Measurements from ENCODE around the gene SIPA1L3. TPM values are rescaled to one million over a fixed set of nuclear protein-coding genes. Genes with fewer than 3 reads are reported as not detected.

The SIPA1L3 gene
- total RNA-seq, 6 donors from 2014 or later, result 57.3 to 91.6 (median 69.4) TPM

GRCh38 chr19:38184815-38185214 lies 277.8 kb downstream of the SIPA1L3 start:
- TF ChIP-seq CTCF (IDR thresholded peaks at IDR 0.05) (no peak), EP300 (IDR thresholded peaks at IDR 0.05) (no peak)
- Histone ChIP-seq H3K27me3 (no peaks in the 10 kb centered on the region), H3K9me3 (peaks cover 0 to 10% (median 5%) of the 10 kb centered on the region in 4 donors), H3K36me3 (peaks cover 0 to 37% (median 13%) of the 10 kb centered on the region in 4 donors), H3K4me3 (no peak overlapping the region), H3K27ac (no peak overlapping the region), H3K4me1 (no peaks in the 10 kb centered on the region)
- WGBS, 2 donors, result 91 to 92% methylated on average over 9 of the region's 9 CpGs
- DNase-seq (no peak), ATAC-seq (ENCODE audit: low FRiP score in 2 of 2) (peak in 1 of 2 donors; percentile 19)

GRCh38 chr19:38185562-38185961 lies 278.6 kb downstream of the SIPA1L3 start:
- H3K27me3 ChIP-seq, result no peaks in the 10 kb centered on the region
- WGBS, 2 donors, result 91 to 93% methylated on average over 10 of the region's 10 CpGs
- DNase-seq, result no peak
- ATAC-seq (ENCODE audit: low FRiP score in 2 of 2), result no peak
- H3K36me3 ChIP-seq, result peaks cover 0 to 32% (median 13%) of the 10 kb centered on the region in 4 donors
- H3K4me1 ChIP-seq, result no peaks in the 10 kb centered on the region
- no peak overlapping the region for H3K27ac ChIP-seq
- peaks cover 0 to 4% (median under 1%) of the 10 kb centered on the region in 4 donors for H3K9me3 ChIP-seq
- TF ChIP-seq EP300 (IDR thresholded peaks at IDR 0.05) (no peak), POLR2AphosphoS5 (IDR thresholded peaks at IDR 0.05) (no peak), POLR2A (IDR thresholded peaks at IDR 0.05) (no peak), CTCF (IDR thresholded peaks at IDR 0.05) (no peak)
- H3K4me3 ChIP-seq, result no peak overlapping the region

- no peak for DNase-seq
- Histone ChIP-seq H3K9me3 (no peaks in the 10 kb centered on the region), H3K27ac (no peak overlapping the region), H3K4me3 (no peak overlapping the region), H3K4me1 (no peaks in the 10 kb centered on the region), H3K36me3 (peaks cover 0 to 40% (median 21%) of the 10 kb centered on the region in 4 donors), H3K27me3 (no peaks in the 10 kb centered on the region)
- ATAC-seq (ENCODE audit: low FRiP score in 2 of 2), result no peak
- WGBS, 2 donors, result 80 to 84% methylated on average over 6 of the region's 6 CpGs
- TF ChIP-seq CTCF (IDR thresholded peaks at IDR 0.05) (no peak), POLR2AphosphoS5 (IDR thresholded peaks at IDR 0.05) (no peak), EP300 (IDR thresholded peaks at IDR 0.05) (no peak), POLR2A (IDR thresholded peaks at IDR 0.05) (no peak)
These were observed 283.1 kb downstream of the SIPA1L3 start for GRCh38 chr19:38190061-38190460.

GRCh38 chr19:38190793-38191192 lies 283.8 kb downstream of the SIPA1L3 start:
- ATAC-seq (ENCODE audit: low FRiP score in 2 of 2) (no peak), DNase-seq (no peak)
- no peak overlapping the region for H3K27ac ChIP-seq
- 91 to 93% methylated on average over 5 to 6 of the region's 6 CpGs for WGBS, 2 donors
- no peaks in the 10 kb centered on the region for H3K27me3 ChIP-seq
- no peaks in the 10 kb centered on the region for H3K4me1 ChIP-seq
- H3K4me3 ChIP-seq, result no peak overlapping the region
- no peaks in the 10 kb centered on the region for H3K9me3 ChIP-seq
- peaks cover 0 to 32% (median 17%) of the 10 kb centered on the region in 4 donors for H3K36me3 ChIP-seq
- no peak for TF ChIP-seq EP300 (IDR thresholded peaks at IDR 0.05)
- no peak for TF ChIP-seq POLR2AphosphoS5 (IDR thresholded peaks at IDR 0.05)
- TF ChIP-seq POLR2A (IDR thresholded peaks at IDR 0.05), result no peak
- TF ChIP-seq CTCF (IDR thresholded peaks at IDR 0.05), result no peak

GRCh38 chr19:38191747-38192146 lies 284.7 kb downstream of the SIPA1L3 start:
- H3K4me1 ChIP-seq, result no peaks in the 10 kb centered on the region
- no peak for ATAC-seq (ENCODE audit: low FRiP score in 2 of 2)
- H3K9me3 ChIP-seq, result no peaks in the 10 kb centered on the region
- TF ChIP-seq POLR2AphosphoS5 (IDR thresholded peaks at IDR 0.05) (no peak), CTCF (IDR thresholded peaks at IDR 0.05) (no peak), EP300 (IDR thresholded peaks at IDR 0.05) (no peak), POLR2A (IDR thresholded peaks at IDR 0.05) (no peak)
- 90 to 100% methylated on average over 5 to 13 of the region's 13 CpGs for WGBS, 2 donors
- H3K4me3 ChIP-seq, result no peak overlapping the region
- DNase-seq, result no peak
- H3K36me3 ChIP-seq, result peaks cover 0 to 29% (median 17%) of the 10 kb centered on the region in 4 donors
- H3K27ac ChIP-seq, result no peak overlapping the region
- H3K27me3 ChIP-seq, result no peaks in the 10 kb centered on the region

All from upper lobe of left lung (tissue), 6 donors.